ENCODE measurements around the gene OTOA. TPM values are rescaled to one million over a fixed set of nuclear protein-coding genes. Genes with fewer than 3 reads are reported as not detected.

OTOA gene
- total and polyA plus RNA-seq, 8 donors: 0.44 to 0.55 TPM; not detected in 6

- 75 to 88% (median 79%) methylated on average over 4 of the region's 4 CpGs for WGBS, 5 donors
- TF ChIP-seq EP300 (IDR thresholded peaks at IDR 0.05) (no peak), POLR2A (IDR thresholded peaks at IDR 0.05) (no peak), POLR2AphosphoS5 (IDR thresholded peaks at IDR 0.05) (no peak)
- TF ChIP-seq, protein P1, sequence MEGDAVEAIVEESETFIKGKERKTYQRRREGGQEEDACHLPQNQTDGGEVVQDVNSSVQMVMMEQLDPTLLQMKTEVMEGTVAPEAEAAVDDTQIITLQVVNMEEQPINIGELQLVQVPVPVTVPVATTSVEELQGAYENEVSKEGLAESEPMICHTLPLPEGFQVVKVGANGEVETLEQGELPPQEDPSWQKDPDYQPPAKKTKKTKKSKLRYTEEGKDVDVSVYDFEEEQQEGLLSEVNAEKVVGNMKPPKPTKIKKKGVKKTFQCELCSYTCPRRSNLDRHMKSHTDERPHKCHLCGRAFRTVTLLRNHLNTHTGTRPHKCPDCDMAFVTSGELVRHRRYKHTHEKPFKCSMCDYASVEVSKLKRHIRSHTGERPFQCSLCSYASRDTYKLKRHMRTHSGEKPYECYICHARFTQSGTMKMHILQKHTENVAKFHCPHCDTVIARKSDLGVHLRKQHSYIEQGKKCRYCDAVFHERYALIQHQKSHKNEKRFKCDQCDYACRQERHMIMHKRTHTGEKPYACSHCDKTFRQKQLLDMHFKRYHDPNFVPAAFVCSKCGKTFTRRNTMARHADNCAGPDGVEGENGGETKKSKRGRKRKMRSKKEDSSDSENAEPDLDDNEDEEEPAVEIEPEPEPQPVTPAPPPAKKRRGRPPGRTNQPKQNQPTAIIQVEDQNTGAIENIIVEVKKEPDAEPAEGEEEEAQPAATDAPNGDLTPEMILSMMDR (IDR thresholded peaks at IDR 0.05): no peak
- Histone ChIP-seq H3K4me3 (no peak overlapping the region), H3K4me1 (peaks cover 0 to 43% (median 0%) of the 10 kb centered on the region in 4 donors), H3K27me3 (no peaks in the 10 kb centered on the region), H3K9me3 (no peaks in the 10 kb centered on the region), H3K27ac (no peak overlapping the region), H3K36me3 (peaks cover 6 to 57% (median 29%) of the 10 kb centered on the region in 4 donors)
- intact Hi-C loops (cut with DNase I; ENCODE audit: low total_unique reads): no loop called here
- no peak for DNase-seq
Observed at GRCh38 chr16:21619765-21620425, 43.9 kb upstream of the OTOA start.

DNA sequence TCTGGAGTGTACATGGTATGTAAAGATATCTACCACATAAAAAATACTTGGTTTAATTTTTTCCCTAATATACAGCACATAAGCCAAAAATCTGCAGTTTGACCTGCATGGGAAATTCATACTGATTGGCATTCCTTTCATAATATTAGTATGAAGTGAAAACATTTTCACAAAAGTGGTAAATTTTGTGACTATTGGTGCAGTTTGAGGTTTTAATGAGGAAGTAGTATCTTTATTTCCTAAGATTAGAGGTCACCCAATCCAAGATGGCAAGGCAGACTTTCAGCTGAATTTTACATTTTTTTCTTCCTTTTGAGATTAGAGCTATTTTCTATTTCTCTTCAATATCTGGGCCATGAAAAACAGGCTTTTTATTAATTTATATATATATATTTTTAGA, 43.2 kb upstream of the OTOA start:
- no peaks in the 10 kb centered on the region for H3K9me3 ChIP-seq
- TF ChIP-seq, protein P1 (IDR thresholded peaks at IDR 0.05): no peak
- TF ChIP-seq POLR2AphosphoS5 (IDR thresholded peaks at IDR 0.05): no peak
- TF ChIP-seq POLR2A (IDR thresholded peaks at IDR 0.05): no peak
- TF ChIP-seq EP300 (IDR thresholded peaks at IDR 0.05): no peak
- H3K27me3 ChIP-seq: no peaks in the 10 kb centered on the region
- peaks cover 0 to 36% (median 0%) of the 10 kb centered on the region in 4 donors for H3K4me1 ChIP-seq
- H3K27ac ChIP-seq: no peak overlapping the region
- intact Hi-C loops (cut with DNase I; ENCODE audit: low total_unique reads): no loop called here
- no peak overlapping the region for H3K4me3 ChIP-seq
- peaks cover 11 to 58% (median 36%) of the 10 kb centered on the region in 4 donors for H3K36me3 ChIP-seq
- no peak for DNase-seq

- Histone ChIP-seq H3K27ac (no peak overlapping the region), H3K9me3 (no peaks in the 10 kb centered on the region), H3K4me3 (no peak overlapping the region), H3K27me3 (no peaks in the 10 kb centered on the region), H3K36me3 (peaks cover 11 to 69% (median 54%) of the 10 kb centered on the region in 4 donors), H3K4me1 (peaks cover 0 to 40% (median 0%) of the 10 kb centered on the region in 4 donors)
- WGBS, 5 donors: 86 to 100% (median 93%) methylated on average over 1 of the region's 1 CpG
- intact Hi-C loops (cut with DNase I; ENCODE audit: low total_unique reads): no loop called here
- DNase-seq: no peak
- TF ChIP-seq POLR2AphosphoS5 (IDR thresholded peaks at IDR 0.05) (no peak), EP300 (IDR thresholded peaks at IDR 0.05) (no peak), POLR2A (IDR thresholded peaks at IDR 0.05) (no peak)
- TF ChIP-seq, protein P1 (IDR thresholded peaks at IDR 0.05): no peak
Observed at GRCh38 chr16:21622545-21622944, 41.2 kb upstream of the OTOA start.

GRCh38 chr16:21625026-21625425, 38.7 kb upstream of the OTOA start:
- H3K9me3 ChIP-seq: no peaks in the 10 kb centered on the region
- intact Hi-C loops (cut with DNase I; ENCODE audit: low total_unique reads): no loop called here
- H3K27ac ChIP-seq: no peak overlapping the region
- H3K36me3 ChIP-seq: peaks cover 16 to 69% (median 62%) of the 10 kb centered on the region in 4 donors
- 65 to 92% (median 87%) methylated on average over 1 of the region's 1 CpG for WGBS, 5 donors
- H3K4me3 ChIP-seq: no peak overlapping the region
- H3K27me3 ChIP-seq: no peaks in the 10 kb centered on the region
- peaks cover 0 to 31% (median under 1%) of the 10 kb centered on the region in 4 donors for H3K4me1 ChIP-seq
- TF ChIP-seq, protein P1 (IDR thresholded peaks at IDR 0.05): no peak
- no peak for TF ChIP-seq EP300 (IDR thresholded peaks at IDR 0.05)
- TF ChIP-seq POLR2AphosphoS5 (IDR thresholded peaks at IDR 0.05): no peak
- no peak for TF ChIP-seq POLR2A (IDR thresholded peaks at IDR 0.05)
- no peak for DNase-seq

Measured in stomach (tissue), 9 donors.